HepG2 (cell line): Measurements from ENCODE around the gene MAN2A1. TPM values are rescaled to one million over a fixed set of nuclear protein-coding genes. Genes with fewer than 3 reads are reported as not detected.

Experiments
- ATAC-seq: fragments of 200-7000 bp; cut with Tn5 transposase; 3 replicates; pipeline ENCODE4 v1.9.1; 2020; ENCODE audit warnings: mild to moderate bottlenecking, moderate library complexity
- BruUV-seq: library from RNA; stranded (reverse); fragments of 400-500 nt; replicated peaks from 2 replicates; lab custom pipeline; 2021; lab: Mats Ljungman, UMichigan
- CTCF ChIA-PET: fragments of 300-600 bp; formaldehyde crosslinking; extraction: SDS; loops from one replicate; lab custom pipeline; 2021; ENCODE audit warnings: low total read pairs, inconsistent platforms, low intra/inter-chr PET ratio; lab: Yijun Ruan, JAX
- POLR2A ChIA-PET: fragments of 350-600 bp; sonication (Branson Sonifier 250); formaldehyde crosslinking; loops from one replicate; lab custom pipeline; 2020; ENCODE audit warnings: antibody characterized with exemption, inconsistent platforms; lab: Yijun Ruan, JAX
- DNase-seq: peaks from one replicate; pipeline ENCODE4 v3.0.0-alpha.2; 2015; ENCODE audit warnings: low spot score
- FAIRE-seq: peaks from 3 replicates; lab custom pipeline; 2011; peaks lifted over from hg19 to GRCh38; lab: Jason Lieb, UNC
- H2AFZ ChIP-seq: one replicate; pipeline ENCODE4 v1.6.1; 2011; ENCODE audit warnings: low read length, inconsistent platforms
- H3K27ac ChIP-seq: fragments of 300-600 bp; 3 replicates; pipeline ENCODE4 v1.8.0; 2011; ENCODE audit warnings: mixed run types, mild to moderate bottlenecking, mixed read lengths, low read length, inconsistent platforms; ENCODE audit not compliant: insufficient read depth; ENCODE audit errors: extremely low read length
- H3K27me3 ChIP-seq, 2 experiments: fragments of 200-600 bp in 1 of 2; 2 replicates in 1 of 2; 3 replicates in 1 of 2; pipeline versions ENCODE4 v1.6.0 to v1.8.0; 2011; ENCODE audit warnings: low read length in 2 of 2, mild to moderate bottlenecking in 2 of 2, moderate library complexity in 2 of 2, inconsistent platforms in 1 of 2; ENCODE audit not compliant: insufficient read depth in 2 of 2, control insufficient read depth in 1 of 2
- H3K36me3 ChIP-seq, 2 experiments: fragments of 200-600 bp in 1 of 2; replicated peaks in 1 of 2; 2 replicates in 1 of 2; 3 replicates in 1 of 2; pipeline versions ENCODE4 v1.5.1 to v1.8.0; 2011; ENCODE audit warnings: low read length in 2 of 2, inconsistent platforms in 1 of 2; ENCODE audit not compliant: insufficient read depth in 2 of 2, control insufficient read depth in 1 of 2
- H3K4me1 ChIP-seq: 2 replicates; pipeline ENCODE4 v1.5.1; 2012; ENCODE audit warnings: low read length, inconsistent platforms; ENCODE audit not compliant: insufficient read depth
- H3K4me2 ChIP-seq: 2 replicates; pipeline ENCODE4 v1.6.0; 2011; ENCODE audit warnings: low read depth, low read length, inconsistent platforms
- H3K4me3 ChIP-seq, 3 experiments: fragments of 200-600 bp in 1 of 3; sonication (generic), shearing (Covaris generic) in 1 of 3; replicated peaks in 1 of 3; 2 replicates each; pipeline ENCODE4 v1.5.1; 2011 to 2016; ENCODE audit warnings: low read length in 3 of 3, inconsistent platforms in 2 of 3, low read depth in 2 of 3, mild to moderate bottlenecking in 2 of 3, control low read depth in 1 of 3, mixed read lengths in 1 of 3; ENCODE audit not compliant: insufficient read depth in 1 of 3
- H3K79me2 ChIP-seq: one replicate; pipeline ENCODE4 v1.6.1; 2011; ENCODE audit warnings: low read length, inconsistent platforms; ENCODE audit not compliant: insufficient read depth
- H3K9ac ChIP-seq: 2 replicates; pipeline ENCODE4 v1.6.0; 2011; ENCODE audit warnings: mild to moderate bottlenecking, low read depth, low read length, inconsistent platforms; ENCODE audit not compliant: insufficient read depth
- H3K9me3 ChIP-seq: 2 replicates; pipeline ENCODE4 v1.5.1; 2012; ENCODE audit warnings: mild to moderate bottlenecking, low read length
- H4K20me1 ChIP-seq: 2 replicates; pipeline ENCODE4 v1.6.0; 2011; ENCODE audit warnings: inconsistent platforms, mild to moderate bottlenecking, low read length, moderate library complexity; ENCODE audit not compliant: insufficient read depth
- ASH2L ChIP-seq: fragments of 300-600, 200-600 bp; sonication (generic); IDR thresholded peaks from 2 replicates; pipeline ENCODE4 v1.7.0; 2017; ENCODE audit warnings: low read depth, mild to moderate bottlenecking, moderate library complexity, mixed read lengths, low read length; ENCODE audit not compliant: insufficient read length
- FOXP4 ChIP-seq: sonication (generic); formaldehyde crosslinking; IDR thresholded peaks from 2 replicates; pipeline ENCODE4 v1.4.0; 2020; ENCODE audit warnings: missing genetic modification reagents
- KLF11 ChIP-seq: IDR thresholded peaks from 2 replicates; pipeline ENCODE4 v1.6.1; 2016; ENCODE audit warnings: missing compliant biosample characterization
- MAFF ChIP-seq: IDR thresholded peaks from 2 replicates; pipeline ENCODE4 v1.6.1; 2011; ENCODE audit warnings: low read depth, low read length, improper control_type of control experiment
- MBNL3 ChIP-seq: fragments of 250-450 bp; sonication (Bioruptor Pico); conservative IDR thresholded peaks from 2 replicates; pipeline ENCODE4 v1.8.0; 2022; ENCODE audit warnings: mild to moderate bottlenecking, inconsistent platforms
- SRF ChIP-seq: IDR thresholded peaks from 2 replicates; pipeline ENCODE4 v1.6.1; 2011; ENCODE audit warnings: mild to moderate bottlenecking, low read depth, low read length, moderate library complexity
- SRSF4 ChIP-seq: fragments of 200-400 bp; formaldehyde crosslinking; IDR thresholded peaks from one replicate; pipeline ENCODE4 v1.6.1; 2018; ENCODE audit warnings: mild to moderate bottlenecking, low read depth, low read length, moderate library complexity; ENCODE audit not compliant: poor library complexity, severe bottlenecking
- SRY ChIP-seq: sonication (generic); formaldehyde crosslinking; IDR thresholded peaks from 2 replicates; pipeline ENCODE4 v1.8.0; 2022; ENCODE audit warnings: mild to moderate bottlenecking, missing genetic modification reagents
- TAF15 ChIP-seq: fragments of 200-400 bp; formaldehyde crosslinking; IDR thresholded peaks from one replicate; pipeline ENCODE4 v1.6.1; 2018; ENCODE audit warnings: mild to moderate bottlenecking, low read depth, low read length; ENCODE audit not compliant: poor library complexity, severe bottlenecking
- TBX3 ChIP-seq: fragments of 450-650 bp; IDR thresholded peaks from 2 replicates; pipeline ENCODE4 v1.6.1; 2017; ENCODE audit warnings: antibody characterized with exemption, mild to moderate bottlenecking, inconsistent platforms, borderline replicate concordance
- XRCC5 ChIP-seq: fragments of 200-400 bp; formaldehyde crosslinking; optimal IDR thresholded peaks from 2 replicates; pipeline ENCODE3; 2017; ENCODE audit warnings: mild to moderate bottlenecking, low read length
- ZBTB43 ChIP-seq: sonication (generic); formaldehyde crosslinking; conservative IDR thresholded peaks from 2 replicates; pipeline ENCODE4 v1.4.0; 2020; ENCODE audit warnings: missing genetic modification reagents
- ZKSCAN1 ChIP-seq: fragments of 150-350 bp; IDR thresholded peaks from 2 replicates; pipeline ENCODE4 v1.6.1; 2014; ENCODE audit warnings: low read length
- ZNF326 ChIP-seq: sonication (generic); formaldehyde crosslinking; IDR thresholded peaks from 2 replicates; pipeline ENCODE4 v1.4.0; 2020; ENCODE audit warnings: missing genetic modification reagents, borderline replicate concordance
- ZNF383 ChIP-seq: sonication (generic); formaldehyde crosslinking; IDR thresholded peaks from 2 replicates; pipeline ENCODE4 v1.4.0; 2020; ENCODE audit warnings: missing genetic modification reagents, mild to moderate bottlenecking, borderline replicate concordance
- WGBS: methylation state at CpG from one replicate; pipeline ENCODE4 v1.1.6; 2017; ENCODE audit warnings: low lambda C conversion rate; 5-methylcytosine and 5-hydroxymethylcytosine counted together
- in situ Hi-C: cut with HindIII; loops from 2 replicates; pipeline ENCODE4 v1.10.0; 2017; ENCODE audit warnings: low pct_unique_long_range_greater_than_20kb; ENCODE audit not compliant: extremely low pct_ligation_motif_present
- intact Hi-C: fragments of 100-400 bp; cut with micrococcal nuclease; formaldehyde crosslinking; loops from one replicate; pipeline ENCODE4 v1.10.0; 2022; ENCODE audit not compliant: unreplicated experiment
- polyA plus RNA-seq, 8 experiments: library from polyadenylated mRNA; depleted of rRNA in 3 of 8; stranded (reverse) in 7 of 8; unstranded in 1 of 8; fragments of >200 nt; fragmentation: Illumina TruSeq in 4 of 8; extraction: Trizol in 4 of 8; gene quantifications; 2 replicates each; pipeline versions ENCODE4 v1.2.1 to v1.2.3, GENCODE V29; 2011 to 2016; ENCODE audit warnings: low read depth in 4 of 8, missing spikeins in 1 of 8, mixed read lengths in 1 of 8; ENCODE audit not compliant: insufficient read depth in 1 of 8
- total RNA-seq, 5 experiments: library from RNA; depleted of rRNA; stranded (reverse); fragments of >200 nt; fragmentation: Illumina TruSeq; extraction: Trizol; gene quantifications; 2 replicates each; pipeline ENCODE4 v1.2.3, GENCODE V29; 2016; ENCODE audit warnings: low read depth in 1 of 5
- TF ChIP-seq, protein P1 (sequence below): sonication (generic); formaldehyde crosslinking; IDR thresholded peaks from 2 replicates; pipeline ENCODE4 v1.8.1; 2023; ENCODE audit warnings: mild to moderate bottlenecking, missing genetic modification reagents

MAN2A1 gene
- total and polyA plus RNA-seq, 2 of the 13 experiments (the other 11 are each of a cell fraction or from before 2014, with no cell fraction given), result 56.2 to 80.5 TPM

- POLR2A ChIA-PET, result no interaction called here
- no peaks in the 10 kb centered on the region for H3K9me3 ChIP-seq
- CTCF ChIA-PET, result no interaction called here
- H2AFZ ChIP-seq, result no peak overlapping the region
- FAIRE-seq, result no peak
- in situ Hi-C loops, result no loop called here
- H3K4me1 ChIP-seq, result peaks cover 63% of the 10 kb centered on the region
- no peak overlapping the region for H3K4me2 ChIP-seq
- no peak overlapping the region for H3K9ac ChIP-seq
- TF ChIP-seq ZNF326 (no peak), TAF15 (no peak), SRY (CRISPR knock-in tag) (no peak), SRF (no peak), KLF11 (CRISPR knock-in tag) (no peak), ZNF383 (CRISPR knock-in tag) (no peak), XRCC5 (no peak), FOXP4 (CRISPR knock-in tag) (no peak), ZBTB43 (no peak), SRSF4 (no peak), ASH2L (no peak), TBX3 (no peak), ZKSCAN1 (no peak), MBNL3 (CRISPR knock-in tag) (no peak), MAFF (no peak)
- TF ChIP-seq, protein P1, sequence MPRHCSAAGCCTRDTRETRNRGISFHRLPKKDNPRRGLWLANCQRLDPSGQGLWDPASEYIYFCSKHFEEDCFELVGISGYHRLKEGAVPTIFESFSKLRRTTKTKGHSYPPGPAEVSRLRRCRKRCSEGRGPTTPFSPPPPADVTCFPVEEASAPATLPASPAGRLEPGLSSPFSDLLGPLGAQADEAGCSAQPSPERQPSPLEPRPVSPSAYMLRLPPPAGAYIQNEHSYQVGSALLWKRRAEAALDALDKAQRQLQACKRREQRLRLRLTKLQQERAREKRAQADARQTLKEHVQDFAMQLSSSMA, result no peak
- TF ChIP-seq, all 625 proteins: peak for 0
- 100% methylated on average over 1 of the region's 1 CpG for WGBS
- Histone ChIP-seq H4K20me1 (peaks cover 47% of the 10 kb centered on the region), H3K36me3 (peaks cover 0 to 3% of the 10 kb centered on the region in 2 experiments; a peak in 1 of 5 replicates), H3K4me3 (no peak overlapping the region), H3K79me2 (peaks cover 98% of the 10 kb centered on the region), H3K27ac (no peak overlapping the region), H3K27me3 (no peaks in the 10 kb centered on the region)
- BruUV-seq, result no TSS peak
- intact Hi-C loops, result no loop called here
- ATAC-seq (no peak), DNase-seq (no peak)
Observed at GRCh38 chr5:109705596-109705995, 15.9 kb downstream of the MAN2A1 start.
